ENCODE data around the gene OR7A5. TPM values are rescaled to one million over a fixed set of nuclear protein-coding genes. Genes with fewer than 3 reads are reported as not detected.

OR7A5 gene
- total RNA-seq, 1 donor from 2014 or later: not detected

DNA sequence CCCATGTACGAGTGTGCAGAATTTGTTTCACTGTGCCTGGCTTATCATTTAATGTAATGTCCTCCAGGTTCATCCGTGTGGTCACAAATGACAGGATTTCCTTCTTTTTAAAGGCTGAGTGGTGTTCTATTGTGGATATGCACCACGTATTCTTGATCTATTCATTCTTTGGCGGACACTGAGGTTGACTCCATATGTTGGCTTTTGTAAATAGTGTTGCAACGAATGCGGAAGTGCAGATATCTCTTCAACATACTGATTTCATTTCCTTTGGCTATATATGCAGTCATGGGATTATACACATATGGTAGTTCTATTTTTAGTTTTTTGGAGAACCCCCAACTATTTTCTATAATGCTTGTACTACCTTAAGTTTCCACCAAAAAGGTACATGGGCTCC lies 13.0 kb downstream of the OR7A5 start:
- peaks cover 66% of the 10 kb centered on the region for H3K9me3 Mint-ChIP-seq (ENCODE audit: low read depth)
- no peak overlapping the region for H3K4me3 Mint-ChIP-seq (ENCODE audit: low read depth)
- no peaks in the 10 kb centered on the region for H3K27me3 Mint-ChIP-seq
- H3K36me3 Mint-ChIP-seq (ENCODE audit: insufficient read depth): peaks cover 3% of the 10 kb centered on the region
- DNase-seq (ENCODE audit: low spot score, unreplicated experiment): no peak
- H3K27ac Mint-ChIP-seq: no peak overlapping the region
- no peaks in the 10 kb centered on the region for H3K4me1 Mint-ChIP-seq (ENCODE audit: low read depth)
- TF ChIP-seq, protein P1, sequence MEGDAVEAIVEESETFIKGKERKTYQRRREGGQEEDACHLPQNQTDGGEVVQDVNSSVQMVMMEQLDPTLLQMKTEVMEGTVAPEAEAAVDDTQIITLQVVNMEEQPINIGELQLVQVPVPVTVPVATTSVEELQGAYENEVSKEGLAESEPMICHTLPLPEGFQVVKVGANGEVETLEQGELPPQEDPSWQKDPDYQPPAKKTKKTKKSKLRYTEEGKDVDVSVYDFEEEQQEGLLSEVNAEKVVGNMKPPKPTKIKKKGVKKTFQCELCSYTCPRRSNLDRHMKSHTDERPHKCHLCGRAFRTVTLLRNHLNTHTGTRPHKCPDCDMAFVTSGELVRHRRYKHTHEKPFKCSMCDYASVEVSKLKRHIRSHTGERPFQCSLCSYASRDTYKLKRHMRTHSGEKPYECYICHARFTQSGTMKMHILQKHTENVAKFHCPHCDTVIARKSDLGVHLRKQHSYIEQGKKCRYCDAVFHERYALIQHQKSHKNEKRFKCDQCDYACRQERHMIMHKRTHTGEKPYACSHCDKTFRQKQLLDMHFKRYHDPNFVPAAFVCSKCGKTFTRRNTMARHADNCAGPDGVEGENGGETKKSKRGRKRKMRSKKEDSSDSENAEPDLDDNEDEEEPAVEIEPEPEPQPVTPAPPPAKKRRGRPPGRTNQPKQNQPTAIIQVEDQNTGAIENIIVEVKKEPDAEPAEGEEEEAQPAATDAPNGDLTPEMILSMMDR (IDR thresholded peaks at IDR 0.05; ENCODE audit: unreplicated experiment): no peak

DNA sequence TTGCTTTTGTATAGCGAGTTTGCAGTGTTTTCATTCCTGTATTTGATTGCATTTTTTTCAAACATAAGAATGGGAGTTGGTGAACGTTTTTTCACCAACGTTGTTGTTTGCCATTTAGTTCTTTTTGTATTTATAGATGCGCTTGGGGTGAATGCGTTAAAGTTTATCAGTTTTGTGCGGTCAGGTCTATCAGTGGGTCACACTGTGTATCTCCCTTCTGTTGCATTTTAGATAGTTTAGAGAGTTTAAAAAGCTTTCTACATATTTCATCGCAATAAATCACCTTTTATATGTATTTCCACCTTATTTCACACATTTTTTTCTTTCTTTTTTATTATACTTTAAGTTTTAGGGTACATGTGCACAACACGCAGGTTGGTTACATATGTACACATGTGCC lies 16.4 kb downstream of the OR7A5 start:
- TF ChIP-seq, protein P1 (IDR thresholded peaks at IDR 0.05; ENCODE audit: unreplicated experiment): no peak
- DNase-seq (ENCODE audit: low spot score, unreplicated experiment): no peak
- Mint-ChIP-seq H3K36me3 (ENCODE audit: insufficient read depth) (peaks cover 5% of the 10 kb centered on the region), H3K4me3 (ENCODE audit: low read depth) (no peak overlapping the region), H3K27me3 (no peaks in the 10 kb centered on the region), H3K4me1 (ENCODE audit: low read depth) (no peaks in the 10 kb centered on the region), H3K27ac (no peak overlapping the region), H3K9me3 (ENCODE audit: low read depth) (peaks cover 60% of the 10 kb centered on the region)

DNA sequence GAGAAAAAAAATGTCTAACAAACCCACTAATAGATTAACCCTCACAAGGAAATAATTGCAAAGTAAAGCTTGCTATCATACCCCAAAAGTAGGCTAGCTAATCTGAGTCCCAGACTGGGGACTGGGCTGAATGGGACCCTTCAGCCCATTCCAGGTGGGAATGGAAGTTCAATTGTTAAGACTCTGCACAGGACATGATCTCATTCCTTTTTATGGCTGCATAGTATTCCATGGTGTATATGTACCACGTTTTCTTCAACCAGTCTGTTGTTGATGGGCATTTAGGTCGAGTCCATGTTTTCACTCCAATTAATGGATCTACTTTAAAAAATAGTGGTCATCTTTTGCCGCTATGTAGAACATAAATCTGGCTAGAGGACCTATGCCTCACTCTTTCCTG lies 17.9 kb downstream of the OR7A5 start:
- TF ChIP-seq, protein P1 (IDR thresholded peaks at IDR 0.05; ENCODE audit: unreplicated experiment): no peak
- Mint-ChIP-seq H3K27ac (no peak overlapping the region), H3K9me3 (ENCODE audit: low read depth) (peaks cover 60% of the 10 kb centered on the region), H3K27me3 (no peaks in the 10 kb centered on the region), H3K4me3 (ENCODE audit: low read depth) (no peak overlapping the region), H3K36me3 (ENCODE audit: insufficient read depth) (peaks cover 4% of the 10 kb centered on the region), H3K4me1 (ENCODE audit: low read depth) (no peaks in the 10 kb centered on the region)
- no peak for DNase-seq (ENCODE audit: low spot score, unreplicated experiment)

DNA sequence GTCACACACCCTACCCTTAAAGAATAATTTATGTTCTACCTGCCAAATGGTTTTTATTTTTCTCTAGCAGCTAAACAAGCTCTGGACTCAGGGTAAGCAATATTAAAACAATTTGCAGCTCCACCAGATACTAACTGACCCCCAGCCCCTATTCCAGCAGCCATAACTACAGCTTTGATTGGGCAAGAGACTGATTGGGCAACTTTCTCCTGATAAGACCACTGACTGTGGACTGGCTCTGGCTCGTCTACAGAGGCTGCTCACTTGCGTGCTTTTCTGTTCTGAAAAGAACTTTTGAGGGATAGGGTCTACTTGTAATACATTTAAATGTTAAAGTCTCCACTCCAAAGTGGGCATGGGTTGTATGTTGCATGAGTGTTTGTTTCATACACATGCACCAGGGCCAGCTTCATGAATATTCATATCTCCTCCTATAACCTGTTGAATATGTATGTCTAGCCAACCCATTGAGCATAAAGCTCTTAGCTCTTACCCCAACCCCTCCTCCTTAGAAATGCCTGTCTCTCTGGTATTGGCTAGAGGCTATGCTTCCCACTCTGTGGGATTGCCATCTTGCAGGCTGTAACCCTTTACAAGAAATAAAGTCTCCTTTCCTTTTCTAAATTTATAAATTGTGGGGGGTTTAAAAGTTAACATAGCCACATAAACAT lies 19.9 kb downstream of the OR7A5 start:
- Mint-ChIP-seq H3K9me3 (ENCODE audit: low read depth) (peaks cover 51% of the 10 kb centered on the region), H3K4me1 (ENCODE audit: low read depth) (no peaks in the 10 kb centered on the region), H3K36me3 (ENCODE audit: insufficient read depth) (peaks cover 2% of the 10 kb centered on the region), H3K4me3 (ENCODE audit: low read depth) (no peak overlapping the region), H3K27ac (no peak overlapping the region), H3K27me3 (no peaks in the 10 kb centered on the region)
- TF ChIP-seq, protein P1 (IDR thresholded peaks at IDR 0.05; ENCODE audit: unreplicated experiment): no peak
- no peak for DNase-seq (ENCODE audit: low spot score, unreplicated experiment)

- no peaks in the 10 kb centered on the region for H3K27me3 Mint-ChIP-seq
Observed at GRCh38 chr19:14809272-14810057, 25.5 kb downstream of the OR7A5 start.

More at GRCh38 chr19:14809272-14810057, 25.5 kb downstream of the OR7A5 start:
- peaks cover 36% of the 10 kb centered on the region for H3K9me3 Mint-ChIP-seq (ENCODE audit: low read depth)
- no peak for DNase-seq (ENCODE audit: low spot score, unreplicated experiment)
- H3K36me3 Mint-ChIP-seq (ENCODE audit: insufficient read depth): peaks cover 1% of the 10 kb centered on the region
- H3K4me3 Mint-ChIP-seq (ENCODE audit: low read depth): no peak overlapping the region
- no peak overlapping the region for H3K27ac Mint-ChIP-seq
- no peaks in the 10 kb centered on the region for H3K4me1 Mint-ChIP-seq (ENCODE audit: low read depth)
- TF ChIP-seq, protein P1 (IDR thresholded peaks at IDR 0.05; ENCODE audit: unreplicated experiment): no peak

All from progenitor cell of endocrine pancreas (in vitro differentiated cells).